HepG2 (cell line): ENCODE results near the gene ZNF132. TPM values are rescaled to one million over a fixed set of nuclear protein-coding genes. Genes with fewer than 3 reads are reported as not detected.

Experiments
- CEBPG ChIP-seq: IDR thresholded peaks from 2 replicates; pipeline ENCODE4 v1.6.1; 2016
- HOXA7 ChIP-seq: sonication (generic); formaldehyde crosslinking; IDR thresholded peaks from 2 replicates; pipeline ENCODE4 v1.8.1; 2022; ENCODE audit warnings: mild to moderate bottlenecking, missing genetic modification reagents, moderate library complexity
- MAFG ChIP-seq: sonication (generic); formaldehyde crosslinking; IDR thresholded peaks from 2 replicates; pipeline ENCODE4 v1.5.1; 2020; ENCODE audit warnings: mild to moderate bottlenecking, missing genetic modification reagents
- MNT ChIP-seq: fragments of 450-650 bp; IDR thresholded peaks from 2 replicates; pipeline ENCODE4 v1.6.1; 2016
- POLR2AphosphoS5 ChIP-seq: IDR thresholded peaks from 2 replicates; pipeline ENCODE4 v1.6.1; 2012; ENCODE audit warnings: low read depth, low read length
- PRDM15 ChIP-seq: sonication (generic); formaldehyde crosslinking; IDR thresholded peaks from 2 replicates; pipeline ENCODE4 v1.4.0; 2020; ENCODE audit warnings: missing genetic modification reagents
- STAT5B ChIP-seq: sonication (generic); formaldehyde crosslinking; IDR thresholded peaks from 2 replicates; pipeline ENCODE4 v1.4.0; 2020; ENCODE audit warnings: missing genetic modification reagents
- TCF12 ChIP-seq, 2 experiments: fragments of 450-650 bp in 1 of 2; sonication (generic) in 1 of 2; formaldehyde crosslinking in 1 of 2; IDR thresholded peaks; 2 replicates each; pipeline versions ENCODE4 v1.6.1 to v1.8.0; 2017 to 2022; ENCODE audit warnings: antibody characterized with exemption in 1 of 2, mild to moderate bottlenecking in 1 of 2, missing genetic modification reagents in 1 of 2, moderate library complexity in 1 of 2
- THAP11 ChIP-seq: IDR thresholded peaks from 2 replicates; pipeline ENCODE4 v1.6.1; 2016; ENCODE audit warnings: missing biosample characterization, missing genetic modification reagents
- ZBTB14 ChIP-seq: sonication (generic); formaldehyde crosslinking; IDR thresholded peaks from 2 replicates; pipeline ENCODE4 v1.4.0; 2020; ENCODE audit warnings: missing genetic modification reagents
- ZFP90 ChIP-seq: sonication (generic); formaldehyde crosslinking; IDR thresholded peaks from 2 replicates; pipeline ENCODE4 v1.8.0; 2022; ENCODE audit warnings: missing genetic modification reagents, mild to moderate bottlenecking, inconsistent platforms, borderline replicate concordance
- ZNF138 ChIP-seq: sonication (generic); formaldehyde crosslinking; IDR thresholded peaks from 2 replicates; pipeline ENCODE4 v1.5.0; 2020; ENCODE audit warnings: mild to moderate bottlenecking, low read depth, missing genetic modification reagents
- ZNF234 ChIP-seq: sonication (generic); formaldehyde crosslinking; conservative IDR thresholded peaks from 2 replicates; pipeline ENCODE4 v1.5.1; 2020; ENCODE audit warnings: mild to moderate bottlenecking, missing genetic modification reagents
- ZNF24 ChIP-seq: fragments of 450-650 bp; IDR thresholded peaks from 2 replicates; pipeline ENCODE4 v1.6.1; 2017; ENCODE audit warnings: antibody characterized with exemption, mild to moderate bottlenecking
- ZNF326 ChIP-seq: sonication (generic); formaldehyde crosslinking; IDR thresholded peaks from 2 replicates; pipeline ENCODE4 v1.4.0; 2020; ENCODE audit warnings: missing genetic modification reagents, borderline replicate concordance
- ZNF383 ChIP-seq: sonication (generic); formaldehyde crosslinking; IDR thresholded peaks from 2 replicates; pipeline ENCODE4 v1.4.0; 2020; ENCODE audit warnings: missing genetic modification reagents, mild to moderate bottlenecking, borderline replicate concordance
- ZNF432 ChIP-seq: sonication (generic); formaldehyde crosslinking; IDR thresholded peaks from 2 replicates; pipeline ENCODE4 v1.5.0; 2020; ENCODE audit warnings: missing genetic modification reagents, mild to moderate bottlenecking, borderline replicate concordance
- ZNF557 ChIP-seq: sonication (generic); formaldehyde crosslinking; IDR thresholded peaks from 2 replicates; pipeline ENCODE4 v1.4.0; 2020; ENCODE audit warnings: missing genetic modification reagents
- ZNF570 ChIP-seq: sonication (generic); formaldehyde crosslinking; IDR thresholded peaks from 2 replicates; pipeline ENCODE4 v1.4.0; 2020; ENCODE audit warnings: mild to moderate bottlenecking, missing genetic modification reagents, borderline replicate concordance
- ZNF713 ChIP-seq: sonication (generic); formaldehyde crosslinking; IDR thresholded peaks from 2 replicates; pipeline ENCODE4 v1.4.0; 2020; ENCODE audit warnings: mild to moderate bottlenecking, missing genetic modification reagents
- polyA plus RNA-seq, 8 experiments: library from polyadenylated mRNA; depleted of rRNA in 3 of 8; stranded (reverse) in 7 of 8; unstranded in 1 of 8; fragments of >200 nt; fragmentation: Illumina TruSeq in 4 of 8; extraction: Trizol in 4 of 8; gene quantifications; 2 replicates each; pipeline versions ENCODE4 v1.2.1 to v1.2.3, GENCODE V29; 2011 to 2016; ENCODE audit warnings: low read depth in 4 of 8, missing spikeins in 1 of 8, mixed read lengths in 1 of 8; ENCODE audit not compliant: insufficient read depth in 1 of 8
- total RNA-seq, 5 experiments: library from RNA; depleted of rRNA; stranded (reverse); fragments of >200 nt; fragmentation: Illumina TruSeq; extraction: Trizol; gene quantifications; 2 replicates each; pipeline ENCODE4 v1.2.3, GENCODE V29; 2016; ENCODE audit warnings: low read depth in 1 of 5
- TF ChIP-seq, protein P1 (sequence below): fragments of 450-650 bp; IDR thresholded peaks from 2 replicates; pipeline ENCODE4 v1.6.1; 2017; ENCODE audit warnings: mild to moderate bottlenecking

ZNF132 gene
- total and polyA plus RNA-seq, 2 of the 13 experiments (the other 11 are each of a cell fraction or from before 2014, with no cell fraction given): not detected

DNA sequence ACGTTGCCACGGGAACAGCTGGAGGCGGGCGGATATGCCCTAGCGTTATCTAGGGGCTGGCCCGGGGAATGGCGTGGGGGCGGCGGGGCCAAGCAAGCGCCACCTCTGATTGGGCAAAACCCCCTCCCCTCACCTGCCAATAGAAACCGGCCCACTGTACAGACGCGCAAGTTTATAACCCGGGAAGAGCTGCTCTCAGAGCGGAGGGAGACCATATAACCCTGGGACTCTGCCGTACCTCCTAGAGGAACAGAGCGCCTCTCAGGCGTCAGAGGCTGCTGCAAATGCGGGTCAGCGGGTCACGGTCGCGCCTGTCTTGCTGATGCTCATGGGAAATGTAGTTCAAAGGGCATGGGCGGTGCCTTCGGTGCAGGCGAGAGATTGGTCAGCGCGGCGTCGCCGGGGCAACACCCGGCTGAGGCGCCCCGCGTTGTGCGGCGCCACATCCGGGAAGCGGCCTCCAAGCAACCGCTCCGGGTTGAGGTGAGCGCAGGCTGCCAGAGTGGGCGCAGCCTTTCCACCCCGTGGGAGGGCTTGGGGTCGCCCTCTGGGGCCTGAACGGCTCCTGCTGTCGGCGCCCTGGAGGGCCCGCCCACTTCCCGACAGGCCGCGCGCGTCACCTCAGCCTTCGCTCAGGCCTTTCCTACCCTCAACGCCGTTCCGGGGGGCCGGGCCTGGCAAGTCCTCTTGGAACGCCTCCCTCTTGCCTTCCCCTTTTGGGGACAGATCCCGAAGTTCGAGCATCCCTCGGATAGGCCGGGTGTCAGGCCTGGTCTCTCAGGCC is 36.0 kb upstream of the ZNF132 start, which contains the start of gene ZNF446 (continued):
- TF ChIP-seq HOXA7 (CRISPR knock-in tag) (no peak), ZNF326 (no peak; the same call in 1 of the 2 replicates), POLR2AphosphoS5 (no peak; the same call in 1 of the 2 replicates), THAP11 (peak; percentile 99), ZNF138 (CRISPR knock-in tag) (peak; percentile 63; the same call in 1 of the 2 replicates), PRDM15 (CRISPR knock-in tag) (peak; percentile 46; the same call in 1 of the 2 replicates), ZNF432 (CRISPR knock-in tag) (no peak), ZBTB14 (CRISPR knock-in tag) (no peak), ZFP90 (CRISPR knock-in tag) (peak; percentile 20; the same call in 1 of the 2 replicates), CEBPG (CRISPR knock-in tag) (no peak; the same call in 1 of the 2 replicates), ZNF713 (CRISPR knock-in tag) (no peak), ZNF557 (CRISPR knock-in tag) (no peak), ZNF383 (CRISPR knock-in tag) (no peak), MAFG (CRISPR knock-in tag) (no peak), ZNF234 (CRISPR knock-in tag) (no peak), ZNF24 (no peak), ZNF570 (CRISPR knock-in tag) (no peak), STAT5B (CRISPR knock-in tag) (no peak), MNT (peak; percentile 35; the same call in 1 of the 2 replicates), TCF12 (IDR thresholded peaks at IDR 0.05) (no peak), TCF12 (CRISPR knock-in tag; IDR thresholded peaks at IDR 0.05) (no peak; the same call in 1 of the 2 replicates)
- TF ChIP-seq, protein P1, sequence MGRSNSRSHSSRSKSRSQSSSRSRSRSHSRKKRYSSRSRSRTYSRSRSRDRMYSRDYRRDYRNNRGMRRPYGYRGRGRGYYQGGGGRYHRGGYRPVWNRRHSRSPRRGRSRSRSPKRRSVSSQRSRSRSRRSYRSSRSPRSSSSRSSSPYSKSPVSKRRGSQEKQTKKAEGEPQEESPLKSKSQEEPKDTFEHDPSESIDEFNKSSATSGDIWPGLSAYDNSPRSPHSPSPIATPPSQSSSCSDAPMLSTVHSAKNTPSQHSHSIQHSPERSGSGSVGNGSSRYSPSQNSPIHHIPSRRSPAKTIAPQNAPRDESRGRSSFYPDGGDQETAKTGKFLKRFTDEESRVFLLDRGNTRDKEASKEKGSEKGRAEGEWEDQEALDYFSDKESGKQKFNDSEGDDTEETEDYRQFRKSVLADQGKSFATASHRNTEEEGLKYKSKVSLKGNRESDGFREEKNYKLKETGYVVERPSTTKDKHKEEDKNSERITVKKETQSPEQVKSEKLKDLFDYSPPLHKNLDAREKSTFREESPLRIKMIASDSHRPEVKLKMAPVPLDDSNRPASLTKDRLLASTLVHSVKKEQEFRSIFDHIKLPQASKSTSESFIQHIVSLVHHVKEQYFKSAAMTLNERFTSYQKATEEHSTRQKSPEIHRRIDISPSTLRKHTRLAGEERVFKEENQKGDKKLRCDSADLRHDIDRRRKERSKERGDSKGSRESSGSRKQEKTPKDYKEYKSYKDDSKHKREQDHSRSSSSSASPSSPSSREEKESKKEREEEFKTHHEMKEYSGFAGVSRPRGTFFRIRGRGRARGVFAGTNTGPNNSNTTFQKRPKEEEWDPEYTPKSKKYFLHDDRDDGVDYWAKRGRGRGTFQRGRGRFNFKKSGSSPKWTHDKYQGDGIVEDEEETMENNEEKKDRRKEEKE: no peak
